HG03460 (cell line): ENCODE measurements around the gene TOM1L2.

Experiments used
- ATAC-seq: cut with Tn5 transposase; IDR thresholded peaks from one replicate; pipeline ENCODE4 v1.9.1; 2021; ENCODE audit not compliant: unreplicated experiment

The TOM1L2 gene

GRCh38 chr17:17837966-17838962 lies 133.9 kb downstream of the TOM1L2 start:
- no peak for ATAC-seq

- ATAC-seq = no peak
Measured at GRCh38 chr17:17837380-17837821, 134.8 kb downstream of the TOM1L2 start.

GRCh38 chr17:17836818-17837379 lies 135.3 kb downstream of the TOM1L2 start, which contains the start of gene SREBF1:
TSS of gene SREBF1 (minus strand) at chr17:17836986. CDS start at chr17:17836817, 169 bp downstream.
- peak; percentile 25 for ATAC-seq

GRCh38 chr17:17836250-17836817 lies 135.9 kb downstream of the TOM1L2 start:
- peak; percentile 57 for ATAC-seq

GRCh38 chr17:17835415-17836249 lies 136.6 kb downstream of the TOM1L2 start:
- ATAC-seq = no peak

GRCh38 chr17:17834974-17835373 lies 137.2 kb downstream of the TOM1L2 start:
- no peak for ATAC-seq

GRCh38 chr17:17833658-17834357 lies 138.4 kb downstream of the TOM1L2 start:
- ATAC-seq = no peak

- no peak for ATAC-seq
Measured at GRCh38 chr17:17832032-17832363, 140.2 kb downstream of the TOM1L2 start.

- ATAC-seq = no peak
Measured at GRCh38 chr17:17831208-17832031, 140.8 kb downstream of the TOM1L2 start.

GRCh38 chr17:17830740-17831207 lies 141.4 kb downstream of the TOM1L2 start:
- no peak for ATAC-seq

- no peak for ATAC-seq
Measured at GRCh38 chr17:17830269-17830567, 142.0 kb downstream of the TOM1L2 start.

- ATAC-seq = no peak
Measured at GRCh38 chr17:17827826-17828621, 144.2 kb downstream of the TOM1L2 start.

GRCh38 chr17:17826942-17827785 lies 145.0 kb downstream of the TOM1L2 start:
- ATAC-seq = no peak

GRCh38 chr17:17826342-17826713 lies 145.9 kb downstream of the TOM1L2 start:
- no peak for ATAC-seq

- ATAC-seq = no peak
Measured at GRCh38 chr17:17824783-17825614, 147.2 kb downstream of the TOM1L2 start.

GRCh38 chr17:17824119-17824782 lies 147.9 kb downstream of the TOM1L2 start:
- ATAC-seq = no peak
